ENCODE measurements around the gene OTOS.

DNA sequence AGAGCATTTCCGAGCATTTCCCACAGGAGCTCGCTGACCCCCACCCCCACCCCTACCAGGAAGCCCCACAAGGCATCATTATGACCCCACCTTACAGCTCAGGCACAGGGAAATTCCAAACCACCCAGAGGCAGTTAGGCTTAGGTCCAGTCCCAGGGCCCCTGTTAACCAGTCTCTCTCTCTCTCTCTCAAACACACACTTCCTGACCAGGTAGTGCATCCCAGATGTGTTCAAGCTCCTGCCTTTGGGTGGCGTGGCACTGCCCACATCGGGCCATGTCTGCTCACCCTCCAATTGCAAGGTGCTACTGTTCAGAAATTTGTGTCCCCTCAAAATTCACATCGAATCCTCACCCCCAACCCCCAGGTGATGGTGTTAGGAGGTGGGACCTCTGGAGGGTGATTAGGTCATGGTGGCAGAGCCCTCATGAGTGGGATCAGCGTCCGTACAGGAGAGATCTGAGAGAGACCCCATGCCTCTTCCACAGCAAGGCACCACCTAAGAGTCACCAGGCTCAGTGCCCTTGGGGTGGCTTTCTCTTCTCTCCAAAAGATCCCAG lies 13.2 kb downstream of the OTOS start:
- no peak for TF ChIP-seq REST (IDR thresholded peaks at IDR 0.05; ENCODE audit: insufficient read depth in 1 of 2, low read depth in 2 of 2, low read length in 2 of 2)
- no peak for TF ChIP-seq TAF1 (IDR thresholded peaks at IDR 0.05; ENCODE audit: borderline replicate concordance, insufficient read depth, low read length)
- no peak for TF ChIP-seq POLR2AphosphoS5 (IDR thresholded peaks at IDR 0.05; ENCODE audit: low read depth, low read length)
- TF ChIP-seq FOXP2 (optimal IDR thresholded peaks at IDR 0.05; ENCODE audit: borderline replicate concordance, extremely low read depth, extremely low read length, insufficient read depth), result no peak
- TF ChIP-seq SIN3A (IDR thresholded peaks at IDR 0.05; ENCODE audit: borderline replicate concordance, insufficient read depth, low read length), result no peak
